Raji (cell line): ENCODE data around the gene C6orf136.
A peak's percentile ranks its signal among the peaks of the same experiment; 100 is the strongest.

Experiments
- POLR2A ChIP-seq: IDR thresholded peaks from 2 replicates; pipeline ENCODE4 v1.6.1; 2011; ENCODE audit warnings: low read depth, low read length, control low read depth; ENCODE audit not compliant: insufficient read depth

C6orf136 gene

GRCh38 chr6:30614044-30614842 is 32.7 kb upstream of the C6orf136 start:
- peak; percentile 34; the same call in 1 of the 2 replicates for TF ChIP-seq POLR2A

GRCh38 chr6:30614843-30615218 is 32.1 kb upstream of the C6orf136 start:
- peak; percentile 43 for TF ChIP-seq POLR2A

- peak; percentile 71 for TF ChIP-seq POLR2A
Observed at GRCh38 chr6:30615219-30615957, 31.5 kb upstream of the C6orf136 start.

- peak; percentile 43; the same call in 1 of the 2 replicates for TF ChIP-seq POLR2A
Observed at GRCh38 chr6:30615958-30616810, 30.7 kb upstream of the C6orf136 start.

- peak; percentile 98 for TF ChIP-seq POLR2A
Observed at GRCh38 chr6:30616811-30617564, 29.9 kb upstream of the C6orf136 start, which contains the start of gene PPP1R10. Gene PPP1R10, minus strand, starts transcription at chr6:30617243. Its CDS starts 7,299 bp downstream, at chr6:30609944.

DNA sequence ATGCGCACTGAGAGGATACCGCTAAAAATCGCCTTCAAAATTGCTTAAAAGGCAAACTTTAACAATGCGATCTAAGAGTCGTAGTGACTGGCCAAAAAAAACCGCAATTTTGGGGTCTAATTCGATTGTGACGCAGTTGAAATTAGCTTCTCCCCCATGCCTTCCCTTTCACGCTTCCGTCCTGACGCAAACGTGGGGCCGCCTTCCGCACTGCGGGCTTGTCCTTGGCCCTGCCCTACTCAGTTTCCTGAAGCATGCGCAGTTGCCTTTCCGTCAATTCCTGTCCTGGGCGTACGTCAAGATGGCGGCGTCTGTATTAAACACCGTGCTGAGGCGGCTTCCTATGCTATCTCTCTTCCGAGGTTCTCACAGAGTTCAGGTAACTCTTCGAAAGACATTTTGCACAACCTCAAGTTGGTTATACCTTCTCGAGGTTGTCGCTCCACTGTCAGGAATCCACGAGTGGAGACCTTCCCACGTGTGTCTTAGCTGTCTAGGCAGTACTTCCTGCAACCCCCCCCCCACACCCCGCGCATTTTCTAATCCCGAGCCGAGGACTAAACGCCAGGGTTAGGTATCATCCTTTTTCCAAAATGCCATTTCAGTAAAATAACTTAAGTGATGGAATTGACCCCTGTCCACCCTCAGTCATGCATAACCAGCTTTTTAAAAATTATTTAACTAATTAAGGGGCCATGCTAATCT is 29.2 kb upstream of the C6orf136 start, which contains the start of gene MRPS18B:
MRPS18B (plus strand) TSS at position 276 of the 705 bp plus-strand sequence; CDS start at position 302, 26 bp downstream.
- peak; percentile 94 for TF ChIP-seq POLR2A

DNA sequence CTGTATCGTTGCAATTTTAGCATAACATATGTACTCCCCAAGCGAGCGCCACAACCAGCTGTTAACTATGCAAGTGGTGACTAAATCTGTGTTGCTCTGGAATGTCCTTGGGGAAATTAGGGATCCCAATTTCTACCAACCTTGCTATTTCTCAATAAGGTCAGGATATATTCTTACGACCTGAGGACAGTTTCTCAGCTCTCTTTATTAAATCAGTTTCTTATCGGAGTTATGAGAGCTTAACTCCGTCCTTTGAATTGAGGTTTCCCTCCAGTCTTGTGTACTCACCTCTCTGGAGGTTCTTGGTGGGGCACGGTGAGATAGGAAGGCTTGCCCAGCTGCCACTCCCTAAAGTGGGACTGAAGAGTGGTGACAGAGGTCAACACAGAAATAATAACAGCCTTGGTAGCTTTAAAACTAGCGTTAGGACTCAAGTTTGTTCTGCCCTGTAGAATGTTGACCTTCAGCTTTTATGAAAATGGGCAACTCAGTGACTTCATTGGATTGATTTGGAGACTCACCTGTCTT is 28.6 kb upstream of the C6orf136 start:
- no peak for TF ChIP-seq POLR2A

- TF ChIP-seq POLR2A = no peak
Observed at GRCh38 chr6:30619561-30619960, 27.4 kb upstream of the C6orf136 start.

- no peak for TF ChIP-seq POLR2A
Observed at GRCh38 chr6:30625511-30625910, 21.4 kb upstream of the C6orf136 start.

DNA sequence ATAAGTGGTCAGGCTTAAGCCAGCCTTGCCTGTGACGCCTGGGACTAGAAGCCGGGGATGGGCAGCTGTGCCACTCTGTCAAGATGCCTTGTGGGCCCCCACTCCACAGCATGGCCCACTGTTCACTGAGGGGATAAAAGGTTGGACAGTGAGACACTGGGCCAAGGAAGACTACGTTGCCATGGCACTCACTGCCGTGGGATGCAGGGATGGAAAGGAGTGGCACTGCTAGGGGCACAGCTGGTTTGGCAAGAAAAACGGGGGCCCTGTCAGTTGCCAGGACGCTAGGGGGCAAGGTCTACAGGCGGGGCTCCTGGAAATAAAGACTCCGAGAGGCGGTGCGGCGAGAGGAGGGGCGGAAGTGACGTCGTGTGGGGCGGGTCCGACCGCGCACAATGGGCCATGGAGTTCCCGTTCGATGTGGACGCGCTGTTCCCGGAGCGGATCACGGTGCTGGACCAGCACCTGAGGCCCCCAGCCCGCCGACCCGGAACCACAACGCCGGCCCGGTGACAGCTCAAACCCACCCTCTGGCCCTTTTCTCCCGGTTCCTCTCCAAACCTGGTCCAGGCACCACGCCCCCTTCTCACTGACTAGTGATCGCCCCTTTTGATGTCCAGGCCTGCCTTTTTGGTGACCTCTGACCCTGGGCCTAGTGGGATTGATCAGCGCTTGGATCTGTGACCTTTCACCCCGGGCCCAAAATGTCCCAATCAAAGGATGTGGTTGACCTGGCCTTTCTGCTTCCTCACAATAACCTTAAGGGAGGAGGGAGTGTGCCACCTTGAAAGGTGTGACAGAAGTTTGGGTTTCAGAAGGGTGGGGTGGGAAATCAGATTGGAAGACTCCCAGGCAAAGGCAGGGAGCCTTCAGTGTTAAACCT is 20.2 kb upstream of the C6orf136 start, which contains the start of gene ATAT1:
ATAT1 (plus strand) TSS at position 391 of the 883 bp plus-strand sequence.
- TF ChIP-seq POLR2A = peak; percentile 89

DNA sequence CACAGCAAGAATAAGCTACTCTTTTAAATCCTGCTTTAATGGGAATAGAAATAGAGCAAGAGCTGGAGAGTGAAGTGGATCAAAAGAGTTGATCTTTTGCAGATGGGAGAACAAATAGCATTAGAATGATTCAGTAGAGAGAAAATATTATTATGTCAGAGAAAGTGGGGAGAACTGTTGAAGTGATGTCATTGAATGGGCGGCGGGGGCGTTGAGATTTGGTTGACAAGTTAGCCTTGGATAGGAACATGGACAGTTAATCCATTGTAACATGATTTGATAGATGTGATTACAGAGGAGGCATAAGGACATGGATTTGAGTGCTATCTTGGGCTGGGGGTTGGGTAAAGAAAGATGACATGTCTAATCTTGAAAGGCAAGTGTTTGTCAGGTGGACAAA is 11.1 kb upstream of the C6orf136 start:
- no peak for TF ChIP-seq POLR2A

GRCh38 chr6:30640481-30640880 is 6.5 kb upstream of the C6orf136 start:
- no peak for TF ChIP-seq POLR2A

- no peak for TF ChIP-seq POLR2A
Observed at GRCh38 chr6:30641048-30641447, 5.9 kb upstream of the C6orf136 start.

GRCh38 chr6:30643656-30644055 is 3.3 kb upstream of the C6orf136 start:
- no peak for TF ChIP-seq POLR2A
